Effector memory CD4-positive, alpha-beta T cell (primary cell): ENCODE results near the gene WDR45B.

Experiments
- DNase-seq, 3 donors: peaks; one replicate each; pipeline ENCODE4 v3.0.0-alpha.2; 2020
- H3K27ac ChIP-seq: 2 replicates; pipeline ENCODE4 v1.7.0; 2013; ENCODE audit warnings: mild to moderate bottlenecking, low read length, moderate library complexity; ENCODE audit not compliant: insufficient read depth, poor library complexity, severe bottlenecking
- H3K27me3 ChIP-seq: replicated peaks from 2 replicates; pipeline ENCODE4 v1.7.0; 2013; ENCODE audit warnings: mild to moderate bottlenecking, low read length; ENCODE audit not compliant: insufficient read depth, control insufficient read depth, poor library complexity, severe bottlenecking
- H3K36me3 ChIP-seq: 2 replicates; pipeline ENCODE4 v1.7.0; 2013; ENCODE audit warnings: mild to moderate bottlenecking, low read length, moderate library complexity; ENCODE audit not compliant: control insufficient read depth, insufficient read depth
- H3K4me1 ChIP-seq: 2 replicates; pipeline ENCODE4 v1.7.0; 2013; ENCODE audit warnings: low read length, mild to moderate bottlenecking; ENCODE audit not compliant: control insufficient read depth, insufficient read depth, poor library complexity, severe bottlenecking
- H3K4me3 ChIP-seq: 2 replicates; pipeline ENCODE4 v1.7.0; 2013; ENCODE audit warnings: low read length, low read depth, mild to moderate bottlenecking; ENCODE audit not compliant: insufficient read depth, poor library complexity, severe bottlenecking
- H3K9me3 ChIP-seq: 2 replicates; pipeline ENCODE4 v1.7.0; 2013; ENCODE audit warnings: mild to moderate bottlenecking, low read length, moderate library complexity; ENCODE audit not compliant: control insufficient read depth

The WDR45B gene

GRCh38 chr17:82569621-82570020 is 78.6 kb downstream of the WDR45B start:
- no peak for DNase-seq
- Histone ChIP-seq H3K27me3 (no peaks in the 10 kb centered on the region), H3K4me3 (no peak overlapping the region), H3K4me1 (no peaks in the 10 kb centered on the region), H3K36me3 (peaks cover 66% of the 10 kb centered on the region), H3K27ac (no peak overlapping the region), H3K9me3 (no peaks in the 10 kb centered on the region)

GRCh38 chr17:82568997-82569393 is 79.2 kb downstream of the WDR45B start:
- Histone ChIP-seq H3K36me3 (peaks cover 64% of the 10 kb centered on the region), H3K27ac (no peak overlapping the region), H3K9me3 (no peaks in the 10 kb centered on the region), H3K27me3 (no peaks in the 10 kb centered on the region), H3K4me3 (no peak overlapping the region), H3K4me1 (no peaks in the 10 kb centered on the region)
- DNase-seq = no peak

GRCh38 chr17:82567286-82567685 is 81.0 kb downstream of the WDR45B start:
- Histone ChIP-seq H3K27me3 (no peaks in the 10 kb centered on the region), H3K36me3 (peaks cover 48% of the 10 kb centered on the region), H3K4me3 (no peak overlapping the region), H3K9me3 (no peaks in the 10 kb centered on the region), H3K4me1 (no peaks in the 10 kb centered on the region), H3K27ac (no peak overlapping the region)
- no peak for DNase-seq

DNA sequence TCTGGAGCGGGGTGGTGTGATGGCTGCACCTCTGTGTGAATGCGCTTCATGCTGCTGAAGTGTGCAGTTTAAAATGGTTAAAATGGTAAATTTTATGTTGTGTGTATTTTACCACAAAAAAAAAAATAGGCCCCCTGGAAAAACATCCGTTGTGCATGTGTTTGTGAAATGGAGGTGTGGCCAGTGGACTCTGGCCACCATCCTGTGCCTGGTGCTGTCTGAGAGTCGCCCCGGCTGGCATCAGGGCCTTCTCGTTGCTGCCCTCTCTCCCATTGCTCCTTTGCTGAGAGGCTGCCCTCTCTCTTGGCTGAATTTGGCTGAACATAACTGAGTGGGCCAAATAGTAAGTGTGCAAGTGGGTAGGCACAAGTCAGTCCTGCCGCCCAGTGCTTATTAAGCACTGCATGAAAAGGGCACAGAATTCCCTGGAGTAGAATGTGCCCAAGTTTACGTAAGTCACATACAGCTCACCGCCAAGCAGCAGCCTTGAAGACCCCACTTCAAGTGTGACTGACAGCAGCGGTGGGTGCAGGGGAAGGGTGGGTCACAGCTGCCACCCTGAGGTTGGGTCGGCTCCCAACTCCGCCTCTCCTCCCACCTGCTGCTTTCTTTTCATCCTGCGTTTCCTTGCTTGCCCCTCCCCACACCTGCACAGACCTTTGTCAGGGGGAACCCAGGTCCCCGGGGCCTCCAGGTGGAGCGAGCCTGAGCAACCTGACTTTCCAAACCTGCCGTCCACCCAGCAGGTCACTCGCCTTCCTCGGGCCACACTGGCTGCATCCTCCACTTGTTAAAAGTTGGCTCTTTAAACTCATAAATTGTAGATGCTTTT is 81.9 kb downstream of the WDR45B start:
- H3K4me3 ChIP-seq = no peak overlapping the region
- peaks cover 41% of the 10 kb centered on the region for H3K36me3 ChIP-seq
- no peak for DNase-seq
- H3K4me1 ChIP-seq = no peaks in the 10 kb centered on the region
- no peaks in the 10 kb centered on the region for H3K9me3 ChIP-seq
- H3K27me3 ChIP-seq = no peaks in the 10 kb centered on the region
- H3K27ac ChIP-seq = no peak overlapping the region

DNA sequence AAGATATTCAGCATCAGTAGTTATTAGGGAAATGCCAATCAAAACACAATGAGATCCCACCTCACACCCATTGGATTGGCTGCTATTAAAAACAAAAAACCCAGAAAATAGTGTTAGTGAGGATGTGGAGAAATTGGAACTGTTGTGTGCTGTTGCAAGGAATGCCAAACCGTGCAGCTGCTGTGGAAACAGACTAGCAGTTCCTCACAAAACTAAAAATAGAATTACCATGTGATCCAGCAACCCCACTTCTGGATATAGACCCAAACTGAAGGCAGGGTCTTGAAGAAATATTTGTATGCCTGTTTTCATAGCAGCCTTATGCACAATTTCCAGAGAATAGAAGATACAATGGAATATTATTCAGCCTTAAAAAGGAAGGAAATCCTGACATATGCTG is 82.7 kb downstream of the WDR45B start:
- H3K4me3 ChIP-seq = no peak overlapping the region
- H3K4me1 ChIP-seq = no peaks in the 10 kb centered on the region
- H3K27ac ChIP-seq = no peak overlapping the region
- peaks cover 36% of the 10 kb centered on the region for H3K36me3 ChIP-seq
- no peak for DNase-seq
- H3K27me3 ChIP-seq = no peaks in the 10 kb centered on the region
- H3K9me3 ChIP-seq = no peaks in the 10 kb centered on the region
